Effector memory CD4-positive, alpha-beta T cell (primary cell): ENCODE results near the gene LAPTM4A.

ENCODE experiments used
- DNase-seq, 3 donors: peaks; one replicate each; pipeline ENCODE4 v3.0.0-alpha.2; 2020
- H3K27ac ChIP-seq: 2 replicates; pipeline ENCODE4 v1.7.0; 2013; ENCODE audit warnings: mild to moderate bottlenecking, low read length, moderate library complexity; ENCODE audit not compliant: insufficient read depth, poor library complexity, severe bottlenecking
- H3K27me3 ChIP-seq: replicated peaks from 2 replicates; pipeline ENCODE4 v1.7.0; 2013; ENCODE audit warnings: mild to moderate bottlenecking, low read length; ENCODE audit not compliant: insufficient read depth, control insufficient read depth, poor library complexity, severe bottlenecking
- H3K36me3 ChIP-seq: 2 replicates; pipeline ENCODE4 v1.7.0; 2013; ENCODE audit warnings: mild to moderate bottlenecking, low read length, moderate library complexity; ENCODE audit not compliant: control insufficient read depth, insufficient read depth
- H3K4me1 ChIP-seq: 2 replicates; pipeline ENCODE4 v1.7.0; 2013; ENCODE audit warnings: low read length, mild to moderate bottlenecking; ENCODE audit not compliant: control insufficient read depth, insufficient read depth, poor library complexity, severe bottlenecking
- H3K4me3 ChIP-seq: 2 replicates; pipeline ENCODE4 v1.7.0; 2013; ENCODE audit warnings: low read length, low read depth, mild to moderate bottlenecking; ENCODE audit not compliant: insufficient read depth, poor library complexity, severe bottlenecking
- H3K9me3 ChIP-seq: 2 replicates; pipeline ENCODE4 v1.7.0; 2013; ENCODE audit warnings: mild to moderate bottlenecking, low read length, moderate library complexity; ENCODE audit not compliant: control insufficient read depth
- total RNA-seq, 3 donors: gene quantifications; one replicate each; lab custom pipeline; 2026; lab: John Stamatoyannopoulos, UW

The LAPTM4A gene
- 21.9 to 48.1 (median 26.1) reads per million in 3 donors for total RNA-seq

DNA sequence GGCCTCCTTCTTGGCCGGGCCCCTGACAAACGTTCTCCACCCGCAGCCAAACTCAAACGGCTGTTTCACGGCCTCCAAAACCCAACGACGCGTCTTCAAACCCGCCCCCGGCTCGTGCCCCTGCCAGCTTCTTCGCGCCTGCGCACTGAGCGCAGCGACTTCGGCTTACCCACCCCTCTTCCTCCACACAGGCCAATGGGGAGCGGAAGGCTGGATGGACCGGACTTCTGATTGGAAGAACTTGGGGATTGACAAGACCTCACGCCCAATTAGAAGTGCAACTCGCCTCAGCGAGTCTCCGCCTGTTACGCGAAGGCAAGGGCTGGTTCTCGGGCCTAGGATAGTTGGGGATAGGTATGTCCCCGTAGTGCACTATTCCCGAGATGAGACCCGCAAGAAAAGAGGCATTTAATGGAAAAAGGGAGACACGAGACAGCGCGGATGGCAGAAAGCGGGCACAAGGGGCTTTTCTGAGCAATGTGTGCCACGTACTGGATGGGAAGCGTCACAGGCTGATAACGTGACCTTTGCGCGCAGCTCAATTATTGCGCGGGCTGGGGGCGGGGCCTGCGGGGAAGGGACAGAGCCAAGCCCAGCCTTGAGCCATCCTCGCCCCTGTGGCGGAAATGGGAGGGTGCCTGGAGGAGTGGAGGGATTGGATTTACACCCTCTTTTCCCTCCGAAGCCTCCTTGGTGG lies at the start of gene LAPTM4A:
Gene LAPTM4A (minus strand): TSS at position 97 of the 697 bp plus-strand sequence. CDS start 108 bp downstream, outside the sequence.
- peak within 1 kb of the TSS; percentile 57 for H3K4me3 ChIP-seq
- DNase-seq: peak; percentile 95 to 97 (median 96)
- H3K27ac ChIP-seq: peak within 1 kb of the TSS; percentile 95
- no peaks in the 10 kb centered on the region for H3K36me3 ChIP-seq
- H3K4me1 ChIP-seq: peaks cover 11% of the 10 kb centered on the region
- H3K9me3 ChIP-seq: no peaks in the 10 kb centered on the region
- no peaks in the 10 kb centered on the region for H3K27me3 ChIP-seq

DNA sequence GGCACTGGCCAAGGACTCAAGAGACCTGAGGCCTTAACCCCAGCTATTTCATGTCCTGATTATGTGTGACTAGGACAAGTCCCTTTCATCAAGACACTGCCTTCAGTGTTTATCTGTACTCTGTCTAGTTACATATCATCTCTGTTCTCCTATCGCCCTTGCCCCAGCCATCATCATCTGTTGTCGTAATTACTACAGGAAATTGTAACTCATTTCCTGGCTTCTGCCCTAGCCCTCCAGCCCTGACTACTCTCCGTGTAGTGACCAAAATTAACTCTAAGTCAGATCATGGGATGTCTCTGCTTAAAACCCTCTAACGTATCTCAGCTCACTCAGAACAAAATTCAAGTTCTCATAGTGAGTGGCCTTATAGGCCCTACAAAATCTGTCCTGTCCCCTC lies 49.3 kb upstream of the LAPTM4A start:
- no peak for DNase-seq
- no peaks in the 10 kb centered on the region for H3K27me3 ChIP-seq
- no peak overlapping the region for H3K27ac ChIP-seq

GRCh38 chr2:20099780-20100179 lies 48.4 kb upstream of the LAPTM4A start:
- no peak overlapping the region for H3K27ac ChIP-seq

More for the DNA sequence above, 49.3 kb upstream of the LAPTM4A start:
- Histone ChIP-seq H3K4me1 (no peaks in the 10 kb centered on the region), H3K9me3 (no peaks in the 10 kb centered on the region), H3K36me3 (no peaks in the 10 kb centered on the region), H3K4me3 (no peak overlapping the region)

DNA sequence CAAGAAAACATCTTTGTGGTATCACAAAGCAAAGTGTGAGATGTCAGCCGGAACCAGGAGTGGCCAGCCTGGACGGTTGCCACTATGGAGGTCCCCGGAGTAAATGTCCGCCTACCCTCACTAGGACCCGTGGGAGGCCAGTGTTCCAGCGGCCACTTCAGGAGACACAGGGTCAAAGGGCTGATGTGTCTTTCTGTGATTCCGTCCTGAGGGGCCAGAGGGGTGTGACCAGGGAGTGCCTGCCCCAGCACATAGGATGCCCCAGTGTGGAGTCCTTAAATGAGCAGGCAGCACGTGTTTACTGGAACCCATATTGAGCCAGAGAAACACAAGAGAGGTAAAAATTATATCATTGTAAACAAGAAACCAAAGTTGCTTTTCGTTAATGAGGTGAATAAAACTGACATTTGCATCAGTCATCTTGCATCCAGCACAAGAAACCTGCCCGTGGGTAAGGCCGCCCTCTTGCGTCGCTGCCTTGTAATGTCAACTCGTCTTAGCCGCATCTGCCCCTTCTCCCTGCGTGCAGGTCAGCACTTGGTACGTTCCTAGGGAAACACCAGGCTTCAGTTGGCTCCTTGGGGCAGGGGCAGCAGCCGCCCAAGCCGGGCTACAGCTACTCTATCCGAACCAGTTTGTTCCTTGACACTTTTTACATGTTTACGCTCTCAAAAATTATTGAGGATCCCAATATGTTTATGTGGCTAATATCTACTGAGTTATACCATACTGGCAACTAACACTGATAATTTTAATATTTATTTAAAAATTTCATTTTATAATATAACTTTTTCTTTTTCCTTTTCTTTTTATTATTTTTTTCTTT lies 46.7 kb upstream of the LAPTM4A start:
- Histone ChIP-seq H3K9me3 (no peaks in the 10 kb centered on the region), H3K4me3 (no peak overlapping the region), H3K27ac (no peak overlapping the region), H3K36me3 (no peaks in the 10 kb centered on the region), H3K4me1 (no peaks in the 10 kb centered on the region), H3K27me3 (no peaks in the 10 kb centered on the region)
- DNase-seq: peak; percentile 40 to 51 (median 43)

More at GRCh38 chr2:20099780-20100179, 48.4 kb upstream of the LAPTM4A start:
- Histone ChIP-seq H3K4me1 (no peaks in the 10 kb centered on the region), H3K36me3 (no peaks in the 10 kb centered on the region), H3K9me3 (no peaks in the 10 kb centered on the region), H3K4me3 (no peak overlapping the region), H3K27me3 (no peaks in the 10 kb centered on the region)
- DNase-seq: no peak

GRCh38 chr2:20095469-20095868 lies 44.0 kb upstream of the LAPTM4A start:
- Histone ChIP-seq H3K4me3 (no peak overlapping the region), H3K36me3 (no peaks in the 10 kb centered on the region), H3K27me3 (no peaks in the 10 kb centered on the region), H3K27ac (no peak overlapping the region), H3K4me1 (no peaks in the 10 kb centered on the region), H3K9me3 (no peaks in the 10 kb centered on the region)
- no peak for DNase-seq

GRCh38 chr2:20094955-20095354 lies 43.5 kb upstream of the LAPTM4A start:
- Histone ChIP-seq H3K4me3 (no peak overlapping the region), H3K9me3 (no peaks in the 10 kb centered on the region), H3K27me3 (no peaks in the 10 kb centered on the region), H3K36me3 (no peaks in the 10 kb centered on the region), H3K4me1 (no peaks in the 10 kb centered on the region), H3K27ac (no peak overlapping the region)
- DNase-seq: no peak

GRCh38 chr2:20094142-20094755 lies 42.8 kb upstream of the LAPTM4A start:
- no peak for DNase-seq
- Histone ChIP-seq H3K27me3 (no peaks in the 10 kb centered on the region), H3K4me3 (no peak overlapping the region), H3K36me3 (no peaks in the 10 kb centered on the region), H3K9me3 (no peaks in the 10 kb centered on the region), H3K4me1 (no peaks in the 10 kb centered on the region), H3K27ac (no peak overlapping the region)

DNA sequence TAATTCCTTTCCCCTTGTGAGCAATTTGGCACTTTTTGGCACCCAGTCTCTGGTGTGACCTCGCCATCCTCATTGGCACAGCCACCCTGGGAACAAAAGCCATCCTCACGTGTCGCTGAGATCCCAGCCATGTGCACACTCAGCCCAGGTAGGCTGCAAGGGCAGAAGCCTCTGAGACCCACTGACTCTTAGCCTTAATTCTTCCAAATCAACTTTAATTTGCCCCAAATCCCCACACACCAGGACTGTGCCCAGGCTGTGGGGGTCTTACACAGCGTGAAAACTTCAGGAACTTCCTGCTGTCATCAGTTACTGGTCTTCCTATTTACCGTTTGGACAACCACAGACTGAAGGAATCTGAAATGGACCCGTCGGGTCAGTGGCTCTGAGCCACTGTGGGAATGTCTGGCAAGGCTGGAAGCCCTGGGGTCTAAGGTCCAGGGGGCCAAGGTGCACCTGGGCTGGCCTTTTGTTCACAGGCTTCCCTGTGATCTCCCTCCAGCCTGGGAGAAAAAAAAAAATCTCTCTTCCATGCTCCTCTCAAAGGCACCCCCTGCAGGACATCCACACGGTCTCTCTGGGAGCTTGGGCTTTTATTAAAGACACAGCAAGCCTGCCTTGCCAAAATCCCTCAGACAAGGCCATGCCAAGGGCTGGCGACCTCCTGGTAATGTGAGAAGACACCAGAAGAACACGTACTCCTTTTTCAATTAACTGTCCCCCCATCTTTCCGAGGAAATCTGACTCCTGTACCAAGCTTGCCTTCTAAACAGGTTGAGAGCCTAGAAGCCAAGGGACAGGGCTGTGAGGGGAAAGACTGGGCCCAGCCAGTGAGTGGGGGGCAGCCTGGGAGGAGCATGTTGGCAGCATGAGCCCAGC lies 42.1 kb upstream of the LAPTM4A start:
- no peaks in the 10 kb centered on the region for H3K36me3 ChIP-seq
- no peak overlapping the region for H3K4me3 ChIP-seq
- no peaks in the 10 kb centered on the region for H3K27me3 ChIP-seq
- H3K27ac ChIP-seq: no peak overlapping the region
- no peaks in the 10 kb centered on the region for H3K4me1 ChIP-seq
- DNase-seq: no peak
- H3K9me3 ChIP-seq: no peaks in the 10 kb centered on the region

- H3K27me3 ChIP-seq: no peaks in the 10 kb centered on the region
- no peaks in the 10 kb centered on the region for H3K9me3 ChIP-seq
- no peak overlapping the region for H3K27ac ChIP-seq
- DNase-seq: no peak
- H3K4me1 ChIP-seq: no peaks in the 10 kb centered on the region
- no peak overlapping the region for H3K4me3 ChIP-seq
- no peaks in the 10 kb centered on the region for H3K36me3 ChIP-seq
These were observed 41.4 kb upstream of the LAPTM4A start for GRCh38 chr2:20092901-20093235.
